ENCODE data around the gene VAX1.

DNA sequence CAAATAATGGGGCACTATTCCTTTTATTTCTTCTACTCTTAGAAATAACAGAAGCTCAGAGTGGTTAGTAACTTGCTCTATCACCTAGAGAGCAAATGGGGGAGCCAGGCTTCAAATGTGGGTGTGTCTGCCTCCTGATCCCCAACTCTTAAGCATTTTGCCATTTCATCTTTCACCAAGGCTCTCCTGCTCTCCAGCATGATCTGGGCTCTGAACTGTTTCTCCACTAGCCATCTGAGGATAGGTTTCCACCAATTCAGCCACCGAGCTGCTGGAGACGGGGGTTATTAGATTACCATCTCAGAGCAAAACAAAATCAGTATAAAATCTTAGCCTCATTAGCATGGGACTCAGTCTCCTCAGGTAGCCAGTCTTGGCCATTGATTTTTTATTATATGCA lies 20.2 kb upstream of the VAX1 start:
- TF ChIP-seq, protein P1, sequence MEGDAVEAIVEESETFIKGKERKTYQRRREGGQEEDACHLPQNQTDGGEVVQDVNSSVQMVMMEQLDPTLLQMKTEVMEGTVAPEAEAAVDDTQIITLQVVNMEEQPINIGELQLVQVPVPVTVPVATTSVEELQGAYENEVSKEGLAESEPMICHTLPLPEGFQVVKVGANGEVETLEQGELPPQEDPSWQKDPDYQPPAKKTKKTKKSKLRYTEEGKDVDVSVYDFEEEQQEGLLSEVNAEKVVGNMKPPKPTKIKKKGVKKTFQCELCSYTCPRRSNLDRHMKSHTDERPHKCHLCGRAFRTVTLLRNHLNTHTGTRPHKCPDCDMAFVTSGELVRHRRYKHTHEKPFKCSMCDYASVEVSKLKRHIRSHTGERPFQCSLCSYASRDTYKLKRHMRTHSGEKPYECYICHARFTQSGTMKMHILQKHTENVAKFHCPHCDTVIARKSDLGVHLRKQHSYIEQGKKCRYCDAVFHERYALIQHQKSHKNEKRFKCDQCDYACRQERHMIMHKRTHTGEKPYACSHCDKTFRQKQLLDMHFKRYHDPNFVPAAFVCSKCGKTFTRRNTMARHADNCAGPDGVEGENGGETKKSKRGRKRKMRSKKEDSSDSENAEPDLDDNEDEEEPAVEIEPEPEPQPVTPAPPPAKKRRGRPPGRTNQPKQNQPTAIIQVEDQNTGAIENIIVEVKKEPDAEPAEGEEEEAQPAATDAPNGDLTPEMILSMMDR (IDR thresholded peaks at IDR 0.05; ENCODE audit: low read depth, low read length, poor library complexity, severe bottlenecking), result no peak
- no peak for TF ChIP-seq EZH2phosphoT487 (IDR thresholded peaks at IDR 0.05; ENCODE audit: borderline replicate concordance, low read length)

Data from DOHH2 (cell line).